DND-41 (cell line): ENCODE measurements around the gene OPCML.

ENCODE experiments used
- ATAC-seq: fragments of 200-7000 bp; cut with Tn5 transposase; 3 replicates; pipeline ENCODE4 v1.9.1; 2021; ENCODE audit warnings: low read depth; ENCODE audit not compliant: insufficient read depth
- DNase-seq: peaks from one replicate; pipeline ENCODE4 v3.0.0-alpha.2; 2020
- H2AFZ ChIP-seq: 2 replicates; pipeline ENCODE4 v1.6.0; 2012; ENCODE audit warnings: low read depth, low read length
- H3K27ac ChIP-seq: 2 replicates; pipeline ENCODE4 v1.5.1; 2012; ENCODE audit warnings: low read length, inconsistent platforms
- H3K27me3 ChIP-seq: fragments of 200-600 bp; sonication (generic); 2 replicates; pipeline ENCODE4 v1.6.0; 2012; ENCODE audit warnings: low read length, mild to moderate bottlenecking, inconsistent platforms; ENCODE audit not compliant: insufficient read depth, poor library complexity
- H3K36me3 ChIP-seq: 2 replicates; pipeline ENCODE4 v1.5.1; 2012; ENCODE audit warnings: low read length, inconsistent platforms; ENCODE audit not compliant: insufficient read depth
- H3K4me1 ChIP-seq: 2 replicates; pipeline ENCODE4 v1.5.1; 2012; ENCODE audit warnings: mild to moderate bottlenecking, low read length; ENCODE audit not compliant: insufficient read depth
- H3K4me2 ChIP-seq: 2 replicates; pipeline ENCODE4 v1.6.0; 2012; ENCODE audit warnings: mild to moderate bottlenecking, moderate library complexity, low read length, inconsistent platforms; ENCODE audit not compliant: insufficient read depth
- H3K4me3 ChIP-seq, 2 experiments: fragments of 200-600 bp in 1 of 2; shearing (Covaris generic) in 1 of 2; 2 replicates each; pipeline ENCODE4 v1.5.1; 2012 to 2016; ENCODE audit warnings: inconsistent platforms in 2 of 2, low read length in 2 of 2, mild to moderate bottlenecking in 2 of 2, low read depth in 1 of 2, moderate library complexity in 1 of 2
- H3K79me2 ChIP-seq: 2 replicates; pipeline ENCODE4 v1.6.0; 2012; ENCODE audit warnings: low read length, inconsistent platforms; ENCODE audit not compliant: insufficient read depth
- H3K9ac ChIP-seq: 2 replicates; pipeline ENCODE4 v1.6.0; 2012; ENCODE audit warnings: low read depth, mild to moderate bottlenecking, inconsistent platforms, low read length, moderate library complexity
- H3K9me3 ChIP-seq: 2 replicates; pipeline ENCODE4 v1.5.1; 2012; ENCODE audit warnings: low read length, moderate library complexity, mild to moderate bottlenecking, inconsistent platforms; ENCODE audit not compliant: insufficient read depth, severe bottlenecking
- H4K20me1 ChIP-seq: 2 replicates; pipeline ENCODE4 v1.6.0; 2012; ENCODE audit warnings: low read length; ENCODE audit not compliant: insufficient read depth
- CTCF ChIP-seq: IDR thresholded peaks from 2 replicates; pipeline ENCODE4 v1.5.1; 2012; ENCODE audit warnings: borderline replicate concordance, low read length, moderate library complexity, mild to moderate bottlenecking; ENCODE audit not compliant: poor library complexity, severe bottlenecking; ENCODE audit errors: extremely low read depth
- EZH2 ChIP-seq: IDR thresholded peaks from 3 replicates; pipeline ENCODE4 v1.6.1; 2012; ENCODE audit warnings: borderline replicate concordance, low read depth, mild to moderate bottlenecking, moderate library complexity, low read length, inconsistent platforms; ENCODE audit not compliant: severe bottlenecking

OPCML gene

GRCh38 chr11:132472411-132473172 lies 1059.7 kb downstream of the OPCML start:
- Histone ChIP-seq H3K36me3 (no peaks in the 10 kb centered on the region), H3K9me3 (no peaks in the 10 kb centered on the region), H4K20me1 (no peaks in the 10 kb centered on the region), H3K79me2 (no peaks in the 10 kb centered on the region), H3K9ac (no peak overlapping the region), H3K27ac (no peak overlapping the region), H3K4me3 (no peak overlapping the region), H3K4me2 (no peak overlapping the region), H2AFZ (no peak overlapping the region), H3K4me1 (no peaks in the 10 kb centered on the region), H3K27me3 (peaks cover 5% of the 10 kb centered on the region)
- TF ChIP-seq CTCF (no peak), EZH2 (no peak)
- ATAC-seq (no peak), DNase-seq (no peak)

- peaks cover 9% of the 10 kb centered on the region for H3K27me3 ChIP-seq
- H3K36me3 ChIP-seq, result no peaks in the 10 kb centered on the region
- H3K9me3 ChIP-seq, result no peaks in the 10 kb centered on the region
- no peak for TF ChIP-seq EZH2
- TF ChIP-seq CTCF, result no peak
- H3K4me2 ChIP-seq, result no peak overlapping the region
- H3K4me3 ChIP-seq, result no peak overlapping the region
- H3K27ac ChIP-seq, result no peak overlapping the region
- H3K79me2 ChIP-seq, result no peaks in the 10 kb centered on the region
- H4K20me1 ChIP-seq, result no peaks in the 10 kb centered on the region
- DNase-seq (no peak), ATAC-seq (no peak)
- H2AFZ ChIP-seq, result no peak overlapping the region
- H3K4me1 ChIP-seq, result no peaks in the 10 kb centered on the region
- H3K9ac ChIP-seq, result no peak overlapping the region
Measured at GRCh38 chr11:132471466-132471865, 1060.8 kb downstream of the OPCML start.

- H3K4me1 ChIP-seq, result no peaks in the 10 kb centered on the region
- TF ChIP-seq CTCF (no peak), EZH2 (no peak)
- no peak for DNase-seq
- no peaks in the 10 kb centered on the region for H3K9me3 ChIP-seq
- no peak overlapping the region for H3K27ac ChIP-seq
- peaks cover 9% of the 10 kb centered on the region for H3K27me3 ChIP-seq
- H3K79me2 ChIP-seq, result no peaks in the 10 kb centered on the region
- ATAC-seq, result no peak
- no peak overlapping the region for H2AFZ ChIP-seq
- H3K4me2 ChIP-seq, result no peak overlapping the region
- H4K20me1 ChIP-seq, result no peaks in the 10 kb centered on the region
- H3K36me3 ChIP-seq, result no peaks in the 10 kb centered on the region
- no peak overlapping the region for H3K9ac ChIP-seq
- no peak overlapping the region for H3K4me3 ChIP-seq
Measured at GRCh38 chr11:132466983-132467382, 1065.3 kb downstream of the OPCML start.
